BE2C (cell line): Measurements from ENCODE around the gene DEUP1.
"Not testable (repeated sequence)": the region's sequence is repeated elsewhere in the genome, so short reads cannot be mapped to it uniquely, and the experiment has no call there.

Source experiments
- DNase-seq: peaks from one replicate; pipeline ENCODE4 v3.0.0-alpha.2; 2020
- H3K27me3 ChIP-seq: fragments of 250-450 bp; sonication (Bioruptor Pico); 2 replicates; pipeline ENCODE4 v1.5.1; 2020; ENCODE audit warnings: mild to moderate bottlenecking
- H3K36me3 ChIP-seq: fragments of 250-450 bp; sonication (Bioruptor Pico); 2 replicates; pipeline ENCODE4 v1.5.1; 2020; ENCODE audit warnings: mild to moderate bottlenecking
- H3K4me1 ChIP-seq: fragments of 250-450 bp; sonication (Bioruptor Pico); 2 replicates; pipeline ENCODE4 v1.5.1; 2020
- H3K4me3 ChIP-seq: 2 replicates; pipeline ENCODE4 v1.5.1; 2011; ENCODE audit warnings: low read depth, low read length
- H3K9me3 ChIP-seq: fragments of 250-450 bp; sonication (Bioruptor Pico); 2 replicates; pipeline ENCODE4 v1.5.1; 2020
- TF ChIP-seq, protein P1 (sequence below): IDR thresholded peaks from 2 replicates; pipeline ENCODE4 v1.5.1; 2012; ENCODE audit warnings: mild to moderate bottlenecking, low read depth, low read length

The DEUP1 gene

DNA sequence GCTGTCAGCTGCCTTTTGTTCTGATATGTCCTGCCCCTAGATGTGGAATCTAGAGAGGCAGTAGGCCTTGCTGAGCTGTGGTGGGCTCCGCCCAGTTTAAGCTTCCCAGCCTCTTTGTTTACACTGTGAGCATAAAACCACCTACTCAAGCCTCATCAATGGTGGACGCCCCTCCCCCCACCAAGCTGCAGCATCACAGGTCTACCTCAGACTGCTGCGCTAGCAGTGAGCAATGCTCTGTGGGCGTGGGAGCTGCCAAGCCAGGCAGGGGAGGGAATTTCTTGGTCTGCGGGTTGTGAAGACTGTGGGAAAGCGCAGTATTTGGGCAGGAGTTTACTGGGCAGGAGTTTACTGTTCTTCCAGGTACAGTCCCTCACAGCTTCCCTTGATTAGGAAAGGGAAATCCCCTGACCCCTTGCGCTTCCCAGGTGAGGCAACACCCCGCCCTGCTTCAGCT lies 114.1 kb downstream of the DEUP1 start:
- Histone ChIP-seq H3K9me3 (no peaks in the 10 kb centered on the region), H3K27me3 (no peaks in the 10 kb centered on the region), H3K36me3 (no peaks in the 10 kb centered on the region), H3K4me1 (no peaks in the 10 kb centered on the region), H3K4me3 (no peak overlapping the region)
- no peak for DNase-seq
- TF ChIP-seq, protein P1, sequence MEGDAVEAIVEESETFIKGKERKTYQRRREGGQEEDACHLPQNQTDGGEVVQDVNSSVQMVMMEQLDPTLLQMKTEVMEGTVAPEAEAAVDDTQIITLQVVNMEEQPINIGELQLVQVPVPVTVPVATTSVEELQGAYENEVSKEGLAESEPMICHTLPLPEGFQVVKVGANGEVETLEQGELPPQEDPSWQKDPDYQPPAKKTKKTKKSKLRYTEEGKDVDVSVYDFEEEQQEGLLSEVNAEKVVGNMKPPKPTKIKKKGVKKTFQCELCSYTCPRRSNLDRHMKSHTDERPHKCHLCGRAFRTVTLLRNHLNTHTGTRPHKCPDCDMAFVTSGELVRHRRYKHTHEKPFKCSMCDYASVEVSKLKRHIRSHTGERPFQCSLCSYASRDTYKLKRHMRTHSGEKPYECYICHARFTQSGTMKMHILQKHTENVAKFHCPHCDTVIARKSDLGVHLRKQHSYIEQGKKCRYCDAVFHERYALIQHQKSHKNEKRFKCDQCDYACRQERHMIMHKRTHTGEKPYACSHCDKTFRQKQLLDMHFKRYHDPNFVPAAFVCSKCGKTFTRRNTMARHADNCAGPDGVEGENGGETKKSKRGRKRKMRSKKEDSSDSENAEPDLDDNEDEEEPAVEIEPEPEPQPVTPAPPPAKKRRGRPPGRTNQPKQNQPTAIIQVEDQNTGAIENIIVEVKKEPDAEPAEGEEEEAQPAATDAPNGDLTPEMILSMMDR: no peak

DNA sequence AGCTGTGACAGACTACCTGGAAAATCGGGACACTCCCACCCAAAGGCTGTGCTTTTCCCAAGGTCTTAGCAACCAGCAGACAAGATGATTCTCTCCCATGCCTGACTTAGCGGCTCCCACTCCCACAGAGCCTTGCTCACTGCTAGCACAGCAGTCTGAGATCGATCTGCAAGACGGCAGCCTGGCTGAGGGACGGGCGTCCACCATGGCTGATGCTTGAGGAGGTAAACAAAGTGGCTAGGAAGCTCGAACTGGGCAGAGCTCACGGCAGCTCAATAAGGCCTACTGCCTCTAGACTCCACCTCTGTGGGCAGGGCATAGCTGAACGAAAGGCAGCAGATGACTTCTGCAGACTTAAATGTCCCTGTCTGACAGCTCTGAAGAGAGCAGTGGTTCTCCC lies 127.7 kb downstream of the DEUP1 start:
- H3K4me1 ChIP-seq: no peaks in the 10 kb centered on the region
- no peaks in the 10 kb centered on the region for H3K36me3 ChIP-seq
- H3K9me3 ChIP-seq: no peaks in the 10 kb centered on the region
- no peaks in the 10 kb centered on the region for H3K27me3 ChIP-seq
- no peak overlapping the region for H3K4me3 ChIP-seq
- DNase-seq: no peak
- TF ChIP-seq, protein P1: no peak

DNA sequence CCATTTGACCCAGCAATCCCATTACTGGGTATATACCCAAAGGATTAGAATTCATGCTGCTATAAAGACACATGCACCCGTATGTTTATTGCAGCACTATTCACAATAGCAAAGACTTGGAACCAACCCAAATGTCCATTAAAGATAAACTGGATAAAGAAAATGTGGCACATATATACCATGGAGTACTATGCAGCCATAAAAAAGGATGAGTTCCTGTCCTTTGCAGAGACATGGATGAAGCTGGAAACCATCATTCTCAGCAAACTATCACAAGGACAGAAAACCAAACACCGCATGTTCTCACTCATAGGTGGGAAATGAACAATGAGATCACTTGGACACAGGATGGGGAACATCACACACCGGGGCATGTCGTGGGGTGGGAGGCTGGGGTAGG lies 133.1 kb downstream of the DEUP1 start:
- H3K36me3 ChIP-seq, DNase-seq, H3K4me3 ChIP-seq, H3K4me1 ChIP-seq, H3K9me3 ChIP-seq, H3K27me3 ChIP-seq: not testable (repeated sequence)

DNA sequence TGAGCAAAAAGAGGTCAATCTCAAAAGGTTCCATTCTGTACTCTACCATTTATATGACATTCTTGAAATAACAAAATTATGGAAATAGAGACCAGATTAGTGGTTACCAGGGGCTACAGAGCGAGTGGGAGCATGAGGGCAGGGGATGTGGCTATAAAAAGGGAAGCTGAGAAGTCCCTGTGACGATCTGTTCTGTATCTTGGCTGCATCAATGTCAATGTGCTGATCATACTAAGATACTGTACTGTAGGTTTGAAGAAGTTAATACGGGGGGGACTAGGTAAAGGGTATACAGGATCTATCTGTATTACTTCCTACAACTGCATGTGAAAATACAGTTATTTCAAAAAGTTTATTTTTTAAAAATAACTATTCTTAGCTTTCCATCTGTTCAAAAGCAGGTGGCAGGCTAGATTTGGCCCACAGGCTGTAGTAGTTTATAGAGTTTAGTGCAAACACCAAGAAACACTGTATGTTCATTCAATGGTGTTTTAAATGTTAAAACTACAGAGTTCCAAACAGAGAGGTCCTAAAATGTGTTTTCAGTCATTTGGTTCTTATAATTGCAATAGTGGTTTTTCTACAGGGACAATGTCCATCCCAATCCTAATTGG lies 134.5 kb downstream of the DEUP1 start:
- H3K4me1 ChIP-seq: no peaks in the 10 kb centered on the region
- TF ChIP-seq, protein P1: no peak
- no peaks in the 10 kb centered on the region for H3K36me3 ChIP-seq
- no peaks in the 10 kb centered on the region for H3K27me3 ChIP-seq
- no peak for DNase-seq
- no peak overlapping the region for H3K4me3 ChIP-seq
- H3K9me3 ChIP-seq: no peaks in the 10 kb centered on the region

DNA sequence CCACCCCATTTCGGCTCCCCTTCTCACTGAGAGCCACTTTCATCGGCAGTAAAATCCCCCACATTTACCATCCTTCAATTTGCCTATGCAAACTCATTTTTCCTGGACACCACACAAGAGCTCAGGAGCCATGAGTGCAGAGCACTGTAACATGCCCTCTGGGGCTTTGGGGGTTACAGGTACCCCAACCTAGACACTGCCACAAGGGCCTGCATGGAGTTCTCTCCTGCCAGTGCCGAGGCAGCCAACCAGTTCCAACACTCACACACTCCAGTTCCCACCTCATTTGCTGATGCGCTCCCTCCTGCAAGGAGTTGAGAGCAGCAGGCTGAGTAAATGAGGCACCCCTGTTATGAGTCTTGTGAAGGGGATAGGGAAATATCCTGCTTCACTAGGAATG lies 136.5 kb downstream of the DEUP1 start:
- H3K27me3 ChIP-seq: no peaks in the 10 kb centered on the region
- DNase-seq: no peak
- no peaks in the 10 kb centered on the region for H3K36me3 ChIP-seq
- no peak overlapping the region for H3K4me3 ChIP-seq
- H3K9me3 ChIP-seq: no peaks in the 10 kb centered on the region
- H3K4me1 ChIP-seq: no peaks in the 10 kb centered on the region
- TF ChIP-seq, protein P1: no peak

DNA sequence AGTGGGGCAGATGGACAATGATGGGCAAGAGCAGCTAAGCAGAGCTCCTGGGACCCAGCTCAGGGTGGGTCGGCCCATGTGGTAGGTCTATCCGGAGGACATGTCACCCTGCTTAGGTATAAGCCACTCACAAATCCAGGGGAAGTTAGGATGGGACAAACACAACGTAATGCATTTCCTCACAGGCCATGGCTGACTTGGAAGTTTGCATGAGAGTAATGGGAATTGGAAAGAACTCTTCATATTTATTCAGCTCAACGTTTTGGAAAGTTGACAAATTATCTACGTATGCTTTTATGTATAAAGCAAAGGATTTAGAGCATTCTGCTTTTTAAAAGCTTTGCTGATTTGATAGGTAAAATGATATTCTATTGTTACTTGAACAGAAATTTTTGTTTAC lies 137.7 kb downstream of the DEUP1 start:
- no peaks in the 10 kb centered on the region for H3K9me3 ChIP-seq
- no peak overlapping the region for H3K4me3 ChIP-seq
- no peaks in the 10 kb centered on the region for H3K36me3 ChIP-seq
- no peaks in the 10 kb centered on the region for H3K4me1 ChIP-seq
- DNase-seq: no peak
- TF ChIP-seq, protein P1: no peak
- no peaks in the 10 kb centered on the region for H3K27me3 ChIP-seq
